GM20000 (cell line): ENCODE results near the gene DNM2.

Source experiments
- DNase-seq: peaks from one replicate; pipeline ENCODE4 v3.0.0; 2012; ENCODE audit warnings: low spot score
- CTCF ChIP-seq: IDR thresholded peaks from 2 replicates; pipeline ENCODE4 v1.5.1; 2012; ENCODE audit warnings: mild to moderate bottlenecking, control low read depth; ENCODE audit errors: extremely low read depth, missing control alignments

The DNM2 gene

DNA sequence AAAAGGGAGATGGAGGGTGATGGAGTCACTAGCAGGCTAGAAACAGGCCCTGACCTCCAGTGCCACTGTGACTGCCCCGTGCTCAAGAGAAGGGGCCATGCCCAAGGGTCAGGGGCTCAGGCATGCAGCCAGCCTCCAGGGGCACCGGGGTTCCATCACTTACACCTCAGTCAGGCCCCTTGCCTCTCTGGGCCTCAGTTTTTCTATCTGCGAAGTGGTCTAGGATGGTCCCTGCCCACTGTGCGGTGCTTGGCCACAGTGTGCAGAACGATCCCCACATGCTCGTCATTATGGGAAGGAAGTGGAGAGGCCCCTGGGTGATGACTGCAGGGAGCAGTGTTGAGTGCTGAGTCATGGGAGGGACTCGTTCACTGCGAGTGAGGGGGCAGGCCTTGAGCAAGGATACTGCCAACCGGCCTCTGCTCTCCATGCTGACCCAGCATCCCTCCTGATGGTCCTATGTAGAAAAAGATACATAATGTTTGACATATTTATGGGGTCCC, 95.1 kb downstream of the DNM2 start:
- no peak for TF ChIP-seq CTCF
- no peak for DNase-seq

DNA sequence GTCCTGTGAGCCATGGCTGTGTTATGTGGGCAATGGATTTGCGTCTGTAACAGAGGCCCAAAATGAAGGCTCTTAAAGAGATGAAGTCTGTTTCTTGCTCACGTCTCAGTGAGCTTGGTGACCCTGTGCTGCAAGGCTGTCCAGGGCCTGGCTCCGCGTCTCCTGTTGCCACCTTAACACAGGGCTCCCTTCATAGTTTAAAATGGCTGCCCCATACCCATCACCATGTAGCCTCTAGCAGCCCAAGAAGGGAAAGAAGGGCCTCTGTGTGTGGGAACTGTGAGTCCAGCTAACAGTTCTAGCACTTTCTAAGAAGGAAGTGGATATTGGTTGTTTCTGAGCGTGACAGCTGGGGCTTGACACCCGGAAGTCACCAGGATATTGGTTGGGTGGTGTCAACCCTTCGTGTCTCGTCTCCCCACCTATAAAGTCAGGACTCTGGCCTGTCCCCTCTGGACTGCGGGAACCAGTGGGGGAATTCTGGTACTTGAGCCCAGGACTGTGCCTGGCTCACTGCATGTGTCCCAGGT, 97.2 kb downstream of the DNM2 start:
- DNase-seq = no peak
- no peak for TF ChIP-seq CTCF

GRCh38 chr19:10815969-10816644, 98.2 kb downstream of the DNM2 start:
- no peak for DNase-seq
- no peak for TF ChIP-seq CTCF

- TF ChIP-seq CTCF = no peak
- DNase-seq = no peak
Observed at GRCh38 chr19:10816691-10817090, 98.8 kb downstream of the DNM2 start.

DNA sequence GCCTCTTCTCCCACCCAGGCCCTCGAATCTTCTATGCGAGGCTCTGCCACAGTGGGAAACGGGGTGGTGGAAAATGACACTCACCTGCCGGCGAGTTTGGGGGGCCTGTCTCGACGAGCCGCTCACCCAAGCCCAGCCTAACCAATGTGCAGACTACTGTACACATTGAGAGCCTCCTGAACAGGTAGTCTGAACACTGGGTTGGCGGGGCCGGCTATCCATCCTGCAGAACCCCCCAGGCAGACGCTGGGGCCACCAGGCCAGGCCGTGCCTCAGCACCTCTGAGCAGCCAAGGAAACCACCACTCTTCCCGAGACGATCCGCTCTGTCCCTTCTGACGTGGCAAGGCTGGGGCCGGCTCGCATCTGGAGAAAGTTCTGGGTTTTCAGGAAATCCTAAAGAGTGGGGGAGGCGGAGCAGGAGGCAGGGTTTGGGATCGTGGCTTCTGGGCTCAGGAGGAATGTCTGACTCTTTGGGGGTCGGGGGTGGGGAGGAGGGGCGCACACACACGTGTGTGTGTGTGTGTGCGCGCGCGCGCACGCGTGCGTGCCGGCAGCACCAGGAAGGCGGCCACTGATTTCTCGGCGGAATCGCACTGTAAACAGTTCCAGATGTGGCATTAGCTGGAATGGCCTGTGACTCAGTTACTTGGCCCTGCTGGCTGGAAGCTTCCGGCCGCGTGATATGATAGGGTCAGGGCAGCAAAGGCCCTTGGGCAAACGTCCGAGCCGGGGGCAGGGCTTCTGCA, 99.6 kb downstream of the DNM2 start:
- no peak for DNase-seq
- TF ChIP-seq CTCF = no peak

DNA sequence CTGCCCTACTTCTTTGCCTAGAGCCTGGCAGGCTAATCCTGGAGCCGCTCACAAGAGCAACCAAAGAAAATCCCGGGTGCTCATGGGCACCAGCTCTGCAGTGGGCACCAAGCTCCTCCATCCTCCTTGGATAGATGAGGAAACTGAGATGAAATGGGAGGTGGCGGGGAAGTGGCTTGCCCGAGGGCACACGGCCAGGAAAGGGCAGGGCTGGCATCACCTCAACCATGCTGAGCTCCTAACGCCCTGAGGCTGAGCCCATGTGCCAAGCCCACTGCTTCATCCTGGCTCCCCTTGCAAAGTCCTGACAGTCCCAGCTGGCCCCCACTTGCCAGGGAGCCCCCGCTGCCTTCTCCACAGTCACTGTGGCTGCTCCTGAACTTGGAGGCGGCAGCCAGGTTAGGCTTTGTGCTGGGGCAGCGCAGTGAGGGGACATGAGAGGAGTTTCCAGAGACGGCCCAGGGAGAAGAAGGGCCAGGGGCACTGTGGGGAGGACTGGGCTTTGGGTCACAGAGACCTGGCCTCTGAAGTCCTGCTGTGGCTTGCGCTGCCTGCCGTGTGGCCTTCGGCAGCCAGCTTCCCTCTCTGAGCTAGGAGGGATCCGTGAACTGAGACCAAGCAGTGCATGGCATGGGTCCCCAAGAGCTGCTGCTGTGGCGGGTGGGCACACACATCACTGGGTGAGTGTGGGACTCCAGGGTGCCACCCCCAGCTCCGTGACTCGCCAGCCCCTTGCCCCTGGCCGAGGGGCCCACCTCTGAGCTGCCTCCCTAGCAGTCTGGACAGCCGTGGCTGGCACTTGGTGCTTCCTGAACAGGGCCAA, 100.6 kb downstream of the DNM2 start:
- TF ChIP-seq CTCF = no peak
- no peak for DNase-seq
